Gastroesophageal sphincter (tissue), 3 donors: Measurements from ENCODE around the gene CCNJ.
A peak's percentile ranks its signal among the peaks of the same experiment; 100 is the strongest.

Source experiments
- CTCF ChIP-seq, 4 experiments: fragments of 200-600 bp in 2 of 4; fragments of 450-650 bp in 2 of 4; sonication (generic) in 1 of 4; IDR thresholded peaks; one replicate each; pipeline ENCODE4 v1.5.1; 2017 to 2019; ENCODE audit warnings: antibody characterized with exemption in 4 of 4, mild to moderate bottlenecking in 2 of 4, moderate library complexity in 2 of 4
- EP300 ChIP-seq: sonication (generic); formaldehyde crosslinking; IDR thresholded peaks from one replicate; pipeline ENCODE4 v1.6.1; 2017; ENCODE audit warnings: antibody characterized with exemption, mild to moderate bottlenecking
- POLR2AphosphoS5 ChIP-seq: sonication (generic); formaldehyde crosslinking; IDR thresholded peaks from one replicate; pipeline ENCODE4 v1.6.1; 2017; ENCODE audit warnings: antibody characterized with exemption

GRCh38 chr10:96089670-96090462 is 46.5 kb downstream of the CCNJ start:
- TF ChIP-seq CTCF (IDR thresholded peaks at IDR 0.05): peak in 1 of 4 experiments; percentile 7
- no peak for TF ChIP-seq EP300
- TF ChIP-seq POLR2AphosphoS5: peak; percentile 87
